Thyroid gland (tissue), 4 donors: ENCODE measurements around the gene AURKB.

Experiments
- CTCF ChIP-seq, 6 experiments: fragments of 200-600 bp in 3 of 6; fragments of 450-650 bp in 3 of 6; sonication (generic) in 3 of 6; IDR thresholded peaks; one replicate each; pipeline ENCODE4 v1.5.1; 2016 to 2019; ENCODE audit warnings: antibody characterized with exemption in 6 of 6, mild to moderate bottlenecking in 2 of 6, inconsistent platforms in 1 of 6, moderate library complexity in 1 of 6
- POLR2A ChIP-seq, 2 donors: fragments of 450-650 bp; IDR thresholded peaks; one replicate each; pipeline ENCODE4 v1.6.1; 2017; ENCODE audit warnings: antibody characterized with exemption in 2 of 2, mild to moderate bottlenecking in 2 of 2, moderate library complexity in 1 of 2

GRCh38 chr17:8167526-8167925 is 42.8 kb downstream of the AURKB start:
- TF ChIP-seq POLR2A (IDR thresholded peaks at IDR 0.05), result no peak
- TF ChIP-seq CTCF (IDR thresholded peaks at IDR 0.05), result no peak
